SK-N-SH (cell line): ENCODE results near the gene FOXB1.

Experiments
- CHD2 ChIP-seq: fragments of 150-350 bp; IDR thresholded peaks from 2 replicates; pipeline ENCODE4 v1.6.1; 2018; ENCODE audit warnings: low read length; ENCODE audit not compliant: partially characterized antibody
- EZH2phosphoT487 ChIP-seq: fragments of 200-600 bp; sonication (generic); IDR thresholded peaks from 2 replicates; pipeline ENCODE4 v1.6.1; 2017; ENCODE audit warnings: low read depth, mixed run types, mild to moderate bottlenecking, antibody characterized with exemption, moderate library complexity, borderline replicate concordance
- MEF2A ChIP-seq: IDR thresholded peaks from 2 replicates; pipeline ENCODE4 v1.4.0; 2012; ENCODE audit warnings: low read depth, borderline replicate concordance
- REST ChIP-seq: IDR thresholded peaks from 2 replicates; pipeline ENCODE4 v1.6.1; 2012; ENCODE audit warnings: mild to moderate bottlenecking, low read depth, low read length, moderate library complexity
- TAF1 ChIP-seq: IDR thresholded peaks from 2 replicates; pipeline ENCODE4 v1.6.1; 2012; ENCODE audit warnings: low read depth, mild to moderate bottlenecking, low read length, moderate library complexity, borderline replicate concordance
- ZBTB33 ChIP-seq: IDR thresholded peaks from 2 replicates; pipeline ENCODE4 v1.4.0; 2012; ENCODE audit warnings: low read depth, borderline replicate concordance
- TF ChIP-seq, protein P1 (sequence below): IDR thresholded peaks from 2 replicates; pipeline ENCODE4; 2012
- TF ChIP-seq, protein P2 (sequence below): fragments of 200-600 bp; sonication (generic); IDR thresholded peaks from 2 replicates; pipeline ENCODE4 v1.6.1; 2017; ENCODE audit warnings: antibody characterized with exemption, mild to moderate bottlenecking, moderate library complexity

- TF ChIP-seq, protein P1, sequence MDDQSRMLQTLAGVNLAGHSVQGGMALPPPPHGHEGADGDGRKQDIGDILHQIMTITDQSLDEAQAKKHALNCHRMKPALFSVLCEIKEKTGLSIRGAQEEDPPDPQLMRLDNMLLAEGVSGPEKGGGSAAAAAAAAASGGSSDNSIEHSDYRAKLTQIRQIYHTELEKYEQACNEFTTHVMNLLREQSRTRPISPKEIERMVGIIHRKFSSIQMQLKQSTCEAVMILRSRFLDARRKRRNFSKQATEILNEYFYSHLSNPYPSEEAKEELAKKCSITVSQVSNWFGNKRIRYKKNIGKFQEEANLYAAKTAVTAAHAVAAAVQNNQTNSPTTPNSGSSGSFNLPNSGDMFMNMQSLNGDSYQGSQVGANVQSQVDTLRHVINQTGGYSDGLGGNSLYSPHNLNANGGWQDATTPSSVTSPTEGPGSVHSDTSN, result no peak
- TF ChIP-seq REST (no peak), MEF2A (no peak), ZBTB33 (no peak), CHD2 (no peak), TAF1 (no peak), EZH2phosphoT487 (no peak)
- TF ChIP-seq, protein P2, sequence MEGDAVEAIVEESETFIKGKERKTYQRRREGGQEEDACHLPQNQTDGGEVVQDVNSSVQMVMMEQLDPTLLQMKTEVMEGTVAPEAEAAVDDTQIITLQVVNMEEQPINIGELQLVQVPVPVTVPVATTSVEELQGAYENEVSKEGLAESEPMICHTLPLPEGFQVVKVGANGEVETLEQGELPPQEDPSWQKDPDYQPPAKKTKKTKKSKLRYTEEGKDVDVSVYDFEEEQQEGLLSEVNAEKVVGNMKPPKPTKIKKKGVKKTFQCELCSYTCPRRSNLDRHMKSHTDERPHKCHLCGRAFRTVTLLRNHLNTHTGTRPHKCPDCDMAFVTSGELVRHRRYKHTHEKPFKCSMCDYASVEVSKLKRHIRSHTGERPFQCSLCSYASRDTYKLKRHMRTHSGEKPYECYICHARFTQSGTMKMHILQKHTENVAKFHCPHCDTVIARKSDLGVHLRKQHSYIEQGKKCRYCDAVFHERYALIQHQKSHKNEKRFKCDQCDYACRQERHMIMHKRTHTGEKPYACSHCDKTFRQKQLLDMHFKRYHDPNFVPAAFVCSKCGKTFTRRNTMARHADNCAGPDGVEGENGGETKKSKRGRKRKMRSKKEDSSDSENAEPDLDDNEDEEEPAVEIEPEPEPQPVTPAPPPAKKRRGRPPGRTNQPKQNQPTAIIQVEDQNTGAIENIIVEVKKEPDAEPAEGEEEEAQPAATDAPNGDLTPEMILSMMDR, result no peak
Measured at GRCh38 chr15:60052796-60053195, 48.7 kb downstream of the FOXB1 start.
